GM19043 (cell line): ENCODE results near the gene KRTAP10-2.
"Not testable (repeated sequence)": the region's sequence is repeated elsewhere in the genome, so short reads cannot be mapped to it uniquely, and the experiment has no call there.

Experiments
- ATAC-seq: cut with Tn5 transposase; IDR thresholded peaks from one replicate; pipeline ENCODE4 v1.9.1; 2021; ENCODE audit warnings: low read depth; ENCODE audit not compliant: unreplicated experiment

Gene KRTAP10-2

DNA sequence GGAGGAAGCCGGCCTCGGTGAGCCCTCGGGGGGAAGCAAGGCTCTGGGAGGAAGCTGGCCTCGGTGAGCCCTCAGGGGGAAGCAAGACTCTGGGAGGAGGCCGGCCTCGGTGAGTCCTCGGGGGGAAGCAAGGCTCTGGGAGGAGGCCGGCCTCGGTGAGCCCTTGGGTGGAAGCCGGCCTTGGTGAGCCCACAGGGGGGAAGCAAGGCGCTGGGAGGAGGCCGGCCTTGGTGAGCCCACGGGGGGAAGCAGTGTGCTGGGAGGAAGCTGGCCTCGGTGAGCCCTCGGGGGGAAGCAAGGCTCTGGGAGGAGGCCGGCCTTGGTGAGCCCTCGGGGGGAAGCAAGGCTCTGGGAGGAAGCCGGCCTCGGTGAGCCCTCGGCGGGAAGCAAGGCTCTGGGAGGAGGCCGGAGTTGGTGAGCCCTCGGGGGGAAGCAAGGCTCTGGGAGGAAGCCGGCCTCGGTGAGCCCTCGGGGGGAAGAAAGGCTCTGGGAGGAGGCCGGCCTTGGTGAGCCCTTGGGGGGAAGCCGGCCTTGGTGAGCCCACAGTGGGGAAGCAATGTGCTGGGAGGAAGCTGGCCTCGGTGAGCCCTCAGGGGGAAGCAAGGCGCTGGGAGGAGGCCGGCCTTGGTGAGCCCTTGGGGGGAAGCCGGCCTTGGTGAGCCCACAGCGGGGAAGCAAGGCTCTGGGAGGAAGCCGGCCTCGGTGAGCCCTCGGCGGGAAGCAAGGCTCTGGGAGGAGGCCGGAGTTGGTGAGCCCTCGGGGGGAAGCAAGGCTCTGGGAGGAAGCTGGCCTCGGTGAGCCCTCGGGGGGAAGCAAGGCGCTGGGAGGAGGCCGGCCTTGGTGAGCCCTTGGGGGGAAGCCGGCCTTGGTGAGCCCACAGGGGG lies 48.1 kb downstream of the KRTAP10-2 start:
- ATAC-seq, result not testable (repeated sequence)

GRCh38 chr21:44502171-44502958 lies 48.9 kb downstream of the KRTAP10-2 start:
- no peak for ATAC-seq
